Adipocyte (in vitro differentiated cells): ENCODE data around the gene UHMK1.
A peak's percentile ranks its signal among the peaks of the same experiment; 100 is the strongest.
"Not testable (repeated sequence)": the region's sequence is repeated elsewhere in the genome, so short reads cannot be mapped to it uniquely, and the experiment has no call there.

ENCODE experiments used
- DNase-seq: peaks from one replicate; pipeline ENCODE4 v3.0.0-alpha.2; 2015; ENCODE audit warnings: low read depth
- H3K27me3 ChIP-seq: replicated peaks from 2 replicates; pipeline ENCODE4 v1.7.0; 2013; ENCODE audit warnings: mild to moderate bottlenecking, low read length, moderate library complexity; ENCODE audit not compliant: control insufficient read depth, insufficient read depth
- H3K36me3 ChIP-seq: 2 replicates; pipeline ENCODE4 v1.7.0; 2013; ENCODE audit warnings: low read length, mild to moderate bottlenecking, moderate library complexity; ENCODE audit not compliant: control insufficient read depth, insufficient read depth, severe bottlenecking
- H3K4me1 ChIP-seq: 2 replicates; pipeline ENCODE4 v1.7.0; 2013; ENCODE audit warnings: mild to moderate bottlenecking, low read length, moderate library complexity; ENCODE audit not compliant: control insufficient read depth, insufficient read depth
- H3K4me3 ChIP-seq: 2 replicates; pipeline ENCODE4 v1.7.0; 2013; ENCODE audit warnings: mild to moderate bottlenecking, low read length, moderate library complexity
- H3K9ac ChIP-seq: 2 replicates; pipeline ENCODE4 v1.7.0; 2013; ENCODE audit warnings: mild to moderate bottlenecking, low read length, moderate library complexity
- H3K9me3 ChIP-seq: 2 replicates; pipeline ENCODE4 v1.7.0; 2013; ENCODE audit warnings: mild to moderate bottlenecking, low read length, moderate library complexity; ENCODE audit not compliant: control insufficient read depth

UHMK1 gene

DNA sequence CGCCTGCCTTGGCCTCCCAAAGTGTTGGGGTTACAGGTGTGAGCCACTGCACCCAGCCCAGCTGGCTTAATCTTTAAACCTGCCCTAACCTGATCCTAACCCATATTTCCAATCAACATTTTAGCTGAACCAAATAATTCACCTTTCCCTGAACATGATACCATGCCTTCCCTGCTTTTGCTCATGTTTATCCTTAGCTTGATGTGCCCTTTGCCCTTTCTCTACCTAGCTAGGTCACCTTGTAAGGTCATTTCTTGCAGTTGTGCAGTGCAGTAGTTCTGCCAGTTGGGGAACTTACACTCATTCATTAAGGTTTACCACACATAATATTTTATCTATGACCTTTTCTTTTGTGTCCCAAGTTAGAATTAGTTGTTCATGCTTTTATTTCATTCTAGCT lies 69.3 kb downstream of the UHMK1 start:
- Histone ChIP-seq H3K9ac (no peak overlapping the region), H3K4me3 (no peak overlapping the region), H3K36me3 (peaks cover 61% of the 10 kb centered on the region), H3K9me3 (no peaks in the 10 kb centered on the region), H3K27me3 (no peaks in the 10 kb centered on the region), H3K4me1 (peaks cover 51% of the 10 kb centered on the region)
- no peak for DNase-seq

DNA sequence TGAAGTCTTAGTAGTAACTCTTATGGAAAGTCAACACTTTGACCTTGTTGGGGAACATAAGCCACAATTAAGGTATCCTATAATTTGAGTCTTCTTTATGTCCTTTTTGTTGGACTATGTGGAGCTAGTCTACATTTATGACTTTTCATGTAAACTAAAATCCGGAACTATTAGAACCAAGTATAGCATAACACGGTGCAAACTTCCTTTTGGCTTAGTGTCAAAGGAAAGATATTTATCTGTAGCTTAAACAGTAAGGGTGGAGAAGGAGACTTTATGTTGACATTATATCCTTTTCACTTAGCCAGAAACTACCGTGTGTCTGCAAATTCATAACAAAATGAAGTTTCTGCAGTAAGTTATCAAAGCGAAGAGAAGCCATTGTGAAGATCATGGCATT lies 71.2 kb downstream of the UHMK1 start:
- Histone ChIP-seq H3K36me3 (peaks cover 66% of the 10 kb centered on the region), H3K4me1 (peaks cover 66% of the 10 kb centered on the region), H3K4me3 (no peak overlapping the region), H3K9ac (no peak overlapping the region), H3K27me3 (no peaks in the 10 kb centered on the region), H3K9me3 (no peaks in the 10 kb centered on the region)
- DNase-seq, result no peak

DNA sequence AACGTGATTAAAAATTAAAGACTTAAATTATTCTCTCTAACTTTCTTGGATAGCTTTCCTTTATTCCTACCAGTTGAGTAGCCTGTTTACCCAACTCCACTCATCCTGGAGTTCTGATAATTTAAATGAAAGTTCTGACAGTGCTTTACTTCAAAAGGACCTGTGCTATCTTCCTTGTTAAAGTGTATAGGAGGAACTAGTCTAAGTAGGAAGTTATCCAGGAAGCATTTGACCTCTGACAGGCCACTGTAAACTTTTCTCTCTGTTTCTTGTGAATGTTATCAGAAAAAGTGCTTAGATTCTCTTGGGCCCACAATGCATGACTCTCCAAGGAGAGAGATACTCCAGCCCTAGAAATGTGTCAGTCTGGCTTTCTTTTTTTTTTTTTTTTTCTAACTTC lies 73.1 kb downstream of the UHMK1 start:
- Histone ChIP-seq H3K9me3 (no peaks in the 10 kb centered on the region), H3K4me1 (peaks cover 54% of the 10 kb centered on the region), H3K27me3 (no peaks in the 10 kb centered on the region), H3K36me3 (peaks cover 69% of the 10 kb centered on the region), H3K4me3 (no peak overlapping the region), H3K9ac (peak overlapping the region; percentile 20)
- no peak for DNase-seq

DNA sequence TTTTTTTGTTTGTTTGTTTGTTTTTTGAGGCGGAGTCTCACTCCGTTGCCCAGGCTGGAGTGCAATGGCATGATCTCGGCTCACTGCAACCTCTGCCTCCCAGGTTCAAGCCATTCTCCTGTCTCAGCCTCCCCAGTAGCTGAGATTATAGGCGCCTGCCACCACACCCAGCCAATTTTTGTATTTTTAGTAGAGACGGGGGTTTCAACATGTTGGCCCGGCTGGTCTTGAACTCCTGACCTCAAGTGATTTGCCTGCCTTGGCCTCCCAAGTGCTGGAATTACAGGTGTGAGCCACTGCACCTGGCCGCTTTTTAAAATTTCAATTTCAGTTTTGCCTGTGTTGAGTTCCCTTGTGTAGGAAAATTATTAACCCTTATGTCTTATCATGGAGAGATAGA lies 73.5 kb downstream of the UHMK1 start:
- H3K9me3 ChIP-seq, H3K27me3 ChIP-seq, DNase-seq, H3K4me3 ChIP-seq: not testable (repeated sequence)
- Histone ChIP-seq H3K36me3 (peaks cover 68% of the 10 kb centered on the region), H3K9ac (peak overlapping the region; percentile 24), H3K4me1 (peaks cover 53% of the 10 kb centered on the region)

DNA sequence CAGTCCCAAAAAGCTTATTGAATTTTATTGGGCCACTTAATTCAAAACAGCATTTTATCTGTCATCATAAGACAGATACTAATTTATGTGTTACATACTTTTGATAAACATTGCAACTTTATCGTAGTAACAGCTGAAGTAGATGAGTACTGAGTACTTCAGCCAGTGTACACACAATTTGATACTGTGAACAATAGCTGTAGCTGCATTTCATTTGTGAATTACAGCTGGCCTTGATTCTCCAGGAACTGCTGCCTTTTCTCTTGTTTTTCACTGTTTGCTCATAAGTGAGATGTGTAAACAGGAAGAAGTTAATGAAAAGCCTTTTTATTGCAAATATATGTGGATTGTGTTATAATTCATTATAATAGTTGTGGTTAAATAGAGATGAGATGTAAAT lies 74.1 kb downstream of the UHMK1 start:
- no peaks in the 10 kb centered on the region for H3K27me3 ChIP-seq
- peaks cover 53% of the 10 kb centered on the region for H3K4me1 ChIP-seq
- no peak overlapping the region for H3K4me3 ChIP-seq
- H3K36me3 ChIP-seq, result peaks cover 68% of the 10 kb centered on the region
- H3K9me3 ChIP-seq, result no peaks in the 10 kb centered on the region
- DNase-seq, result no peak
- H3K9ac ChIP-seq, result peak overlapping the region; percentile 24

DNA sequence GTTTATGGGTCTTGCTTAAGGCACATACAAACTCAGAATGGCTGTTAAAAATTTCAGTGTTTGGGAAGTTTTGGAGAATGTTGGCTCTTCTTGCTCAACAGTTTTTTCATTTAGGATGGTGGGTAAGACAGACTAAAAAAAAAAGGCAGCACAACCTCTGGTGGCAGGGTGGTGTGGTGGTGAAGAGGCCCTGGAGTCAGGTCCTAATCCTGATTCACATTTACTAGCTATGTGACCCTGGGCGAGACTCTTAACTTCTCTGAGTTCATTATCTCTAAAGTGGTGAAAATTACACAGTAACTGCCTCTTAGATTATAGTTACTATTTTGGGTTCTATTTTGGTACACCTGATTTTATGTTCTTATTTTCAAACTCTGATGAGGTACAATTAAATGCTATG lies 75.5 kb downstream of the UHMK1 start:
- Histone ChIP-seq H3K36me3 (peaks cover 67% of the 10 kb centered on the region), H3K9ac (peak overlapping the region; percentile 11), H3K9me3 (no peaks in the 10 kb centered on the region), H3K27me3 (no peaks in the 10 kb centered on the region), H3K4me3 (no peak overlapping the region), H3K4me1 (peaks cover 49% of the 10 kb centered on the region)
- DNase-seq, result no peak

DNA sequence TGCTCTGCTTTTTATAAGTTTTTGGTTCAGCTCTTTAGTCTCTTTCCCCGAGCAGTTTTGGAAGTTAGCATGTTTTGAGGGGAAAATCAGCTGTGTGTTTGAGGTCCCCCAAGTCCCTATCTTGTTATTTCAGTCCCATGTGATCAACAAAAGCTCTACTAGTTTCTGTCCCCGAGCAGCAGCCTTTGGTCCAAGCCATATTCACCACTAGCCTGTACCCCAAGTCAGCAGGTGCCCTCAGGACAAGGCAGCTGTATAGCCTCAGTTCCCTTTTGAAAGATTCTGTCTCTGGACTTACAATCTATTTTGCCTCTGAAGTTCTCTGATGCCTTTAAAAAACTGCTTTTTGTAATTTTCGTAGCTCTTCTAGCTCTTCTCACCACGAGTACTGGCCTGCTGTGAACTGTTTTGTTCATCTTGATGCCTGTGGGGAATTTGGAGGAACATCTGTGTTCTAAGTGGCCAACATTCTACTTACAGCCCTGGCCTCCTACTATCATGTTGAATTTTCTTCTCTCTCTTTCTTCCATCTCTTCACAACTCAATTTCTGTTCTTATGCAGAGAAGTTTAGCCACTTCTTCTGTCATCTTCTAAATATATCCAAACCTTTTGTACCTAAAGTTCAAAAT lies 80.6 kb downstream of the UHMK1 start:
- H3K36me3 ChIP-seq, result peaks cover 77% of the 10 kb centered on the region
- H3K4me3 ChIP-seq, result no peak overlapping the region
- no peaks in the 10 kb centered on the region for H3K9me3 ChIP-seq
- no peak for DNase-seq
- H3K4me1 ChIP-seq, result peaks cover 34% of the 10 kb centered on the region
- H3K9ac ChIP-seq, result peak overlapping the region; percentile 44
- no peaks in the 10 kb centered on the region for H3K27me3 ChIP-seq

DNA sequence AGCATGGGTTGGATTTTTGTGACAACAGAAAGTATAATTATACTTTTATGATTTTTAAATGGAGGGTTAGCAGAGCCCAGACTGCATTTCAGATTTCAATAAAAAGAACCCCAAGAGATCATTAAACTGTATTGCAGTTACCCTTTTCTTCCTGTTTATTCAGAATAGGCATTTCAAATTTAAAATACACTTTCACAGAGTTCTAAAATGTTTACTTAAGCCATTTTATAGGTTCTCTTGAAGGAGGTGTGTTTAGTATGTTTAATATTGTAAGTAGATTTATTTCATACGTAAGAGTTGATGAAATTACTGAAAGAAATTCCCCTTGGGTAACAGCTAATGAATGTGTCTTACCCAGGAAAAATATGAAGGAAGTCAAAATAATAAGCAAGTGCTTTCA lies 81.3 kb downstream of the UHMK1 start:
- peaks cover 84% of the 10 kb centered on the region for H3K36me3 ChIP-seq
- DNase-seq, result no peak
- H3K4me1 ChIP-seq, result peaks cover 27% of the 10 kb centered on the region
- no peak overlapping the region for H3K9ac ChIP-seq
- no peaks in the 10 kb centered on the region for H3K9me3 ChIP-seq
- H3K27me3 ChIP-seq, result no peaks in the 10 kb centered on the region
- no peak overlapping the region for H3K4me3 ChIP-seq
